GM19035 (cell line): ENCODE results near the gene CDK6.

ENCODE experiments used
- ATAC-seq: cut with Tn5 transposase; IDR thresholded peaks from one replicate; pipeline ENCODE4 v1.9.1; 2021; ENCODE audit not compliant: unreplicated experiment

Gene CDK6

GRCh38 chr7:92847305-92847704, 10.9 kb upstream of the CDK6 start:
- no peak for ATAC-seq

GRCh38 chr7:92845736-92846135, 9.4 kb upstream of the CDK6 start:
- no peak for ATAC-seq

- ATAC-seq, result no peak
Observed at GRCh38 chr7:92843781-92844180, 7.4 kb upstream of the CDK6 start.

GRCh38 chr7:92843034-92843760, 6.8 kb upstream of the CDK6 start:
- ATAC-seq, result no peak

- no peak for ATAC-seq
Observed at GRCh38 chr7:92841192-92841591, 4.8 kb upstream of the CDK6 start.

- ATAC-seq, result no peak
Observed at GRCh38 chr7:92840316-92840715, 3.9 kb upstream of the CDK6 start.

- ATAC-seq, result no peak
Observed at GRCh38 chr7:92839901-92840300, 3.5 kb upstream of the CDK6 start.

- no peak for ATAC-seq
Observed at GRCh38 chr7:92838934-92839333, 2.6 kb upstream of the CDK6 start.

- ATAC-seq, result no peak
Observed at GRCh38 chr7:92837000-92837749, 802 bp upstream of the CDK6 start.

- no peak for ATAC-seq
Observed at GRCh38 chr7:92835851-92836488, 403 bp downstream of the CDK6 start.

GRCh38 chr7:92835261-92835850, 1.0 kb downstream of the CDK6 start:
- no peak for ATAC-seq

GRCh38 chr7:92834507-92835260, 1.7 kb downstream of the CDK6 start:
- no peak for ATAC-seq

- ATAC-seq, result peak; percentile 40
Observed at GRCh38 chr7:92833766-92834506, 2.4 kb downstream of the CDK6 start.

GRCh38 chr7:92833024-92833765, 3.2 kb downstream of the CDK6 start:
- ATAC-seq, result peak; percentile 61

GRCh38 chr7:92832534-92833023, 3.8 kb downstream of the CDK6 start:
- peak; percentile 5 for ATAC-seq

- ATAC-seq, result no peak
Observed at GRCh38 chr7:92831716-92832533, 4.4 kb downstream of the CDK6 start.

GRCh38 chr7:92830532-92831110, 5.8 kb downstream of the CDK6 start:
- no peak for ATAC-seq

- no peak for ATAC-seq
Observed at GRCh38 chr7:92830027-92830426, 6.3 kb downstream of the CDK6 start.
